ENCODE results near the gene GPC3.
"Not testable (repeated sequence)": the region's sequence is repeated elsewhere in the genome, so short reads cannot be mapped to it uniquely, and the experiment has no call there.

GPC3 gene

DNA sequence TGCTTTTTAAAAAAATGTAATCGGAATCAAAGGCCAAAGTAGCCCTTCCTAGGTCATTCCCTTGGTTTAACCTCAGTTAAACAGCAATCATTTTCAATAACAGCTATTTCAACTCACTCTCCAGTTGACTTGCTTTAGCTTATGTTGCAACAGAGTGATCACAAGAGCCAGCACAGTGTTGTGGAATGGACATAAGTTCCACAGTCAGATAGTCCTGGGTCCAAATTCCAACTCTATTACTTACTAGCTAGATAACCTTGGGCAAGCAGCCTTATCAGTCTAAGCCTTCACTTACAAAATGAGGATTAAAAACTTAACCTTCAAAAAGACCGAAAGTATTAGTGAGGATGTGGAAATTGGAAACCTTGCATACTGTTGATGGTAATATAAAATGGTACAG is 9.2 kb upstream of the GPC3 start:
- FAIRE-seq: no peak

- no peak for FAIRE-seq
Observed at GRCh38 chrX:133992882-133993281, 7.5 kb upstream of the GPC3 start.

DNA sequence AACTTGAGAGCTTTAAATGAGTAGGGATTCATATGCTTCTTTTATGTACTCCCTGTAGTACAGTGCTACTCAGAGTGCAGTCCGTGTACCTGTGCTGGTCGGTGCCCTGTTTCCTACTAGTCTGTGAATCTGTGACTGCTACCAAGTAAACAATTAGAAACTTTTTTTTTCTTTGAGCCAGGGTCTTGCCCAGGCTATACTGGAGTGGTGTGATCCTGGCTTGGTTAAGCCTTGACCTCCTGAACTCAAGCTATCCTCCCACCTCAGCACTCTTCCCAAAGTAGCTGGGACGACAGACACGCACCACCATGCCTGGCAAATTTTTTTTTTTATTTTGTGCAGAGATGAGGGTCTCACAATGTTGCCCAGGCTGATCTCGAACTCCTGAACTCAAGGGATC is 6.4 kb upstream of the GPC3 start:
- no peak for FAIRE-seq

GRCh38 chrX:133991057-133991456 is 5.7 kb upstream of the GPC3 start:
- not testable (repeated sequence) for FAIRE-seq

- no peak for FAIRE-seq
Observed at GRCh38 chrX:133989993-133990392, 4.6 kb upstream of the GPC3 start.

GRCh38 chrX:133989490-133989889 is 4.1 kb upstream of the GPC3 start:
- no peak for FAIRE-seq

DNA sequence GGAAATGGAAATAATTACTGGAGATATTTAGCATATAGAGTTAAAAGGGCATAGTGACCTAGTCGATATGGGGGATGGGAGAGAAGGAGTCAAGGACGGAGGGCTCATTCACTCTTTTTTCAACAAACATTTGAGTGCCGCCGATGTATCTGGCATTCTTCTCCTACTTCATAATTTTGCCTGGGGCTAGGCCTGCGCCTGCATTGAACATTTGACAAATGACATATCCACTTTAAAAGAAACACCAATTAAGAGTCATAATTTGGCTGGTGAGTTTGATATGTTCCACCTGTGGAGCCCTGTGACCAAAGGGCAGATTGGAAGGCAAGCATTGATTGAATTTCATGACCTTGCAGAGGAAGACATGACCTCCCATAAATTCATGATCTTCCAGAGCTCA is 2.6 kb upstream of the GPC3 start:
- no peak for FAIRE-seq

GRCh38 chrX:133987188-133987587 is 1.8 kb upstream of the GPC3 start:
- FAIRE-seq: no peak

GRCh38 chrX:133985967-133986683 is 731 bp upstream of the GPC3 start:
- FAIRE-seq: no peak

DNA sequence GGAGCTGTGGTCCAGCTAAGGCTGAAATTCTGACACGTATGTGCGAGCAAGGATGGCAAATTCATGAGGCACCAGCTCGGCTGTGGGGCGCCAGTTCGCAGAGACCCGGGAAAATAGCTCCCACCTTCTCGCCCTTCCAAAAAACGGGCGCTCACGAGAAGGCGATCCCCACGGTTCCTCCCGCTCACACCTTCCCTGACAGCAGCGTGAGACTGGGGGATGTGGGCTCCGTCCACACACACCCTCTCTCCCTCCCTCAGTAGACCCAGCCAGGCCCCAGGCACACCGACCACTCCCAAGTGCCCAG is 584 bp downstream of the GPC3 start:
- no peak for FAIRE-seq

DNA sequence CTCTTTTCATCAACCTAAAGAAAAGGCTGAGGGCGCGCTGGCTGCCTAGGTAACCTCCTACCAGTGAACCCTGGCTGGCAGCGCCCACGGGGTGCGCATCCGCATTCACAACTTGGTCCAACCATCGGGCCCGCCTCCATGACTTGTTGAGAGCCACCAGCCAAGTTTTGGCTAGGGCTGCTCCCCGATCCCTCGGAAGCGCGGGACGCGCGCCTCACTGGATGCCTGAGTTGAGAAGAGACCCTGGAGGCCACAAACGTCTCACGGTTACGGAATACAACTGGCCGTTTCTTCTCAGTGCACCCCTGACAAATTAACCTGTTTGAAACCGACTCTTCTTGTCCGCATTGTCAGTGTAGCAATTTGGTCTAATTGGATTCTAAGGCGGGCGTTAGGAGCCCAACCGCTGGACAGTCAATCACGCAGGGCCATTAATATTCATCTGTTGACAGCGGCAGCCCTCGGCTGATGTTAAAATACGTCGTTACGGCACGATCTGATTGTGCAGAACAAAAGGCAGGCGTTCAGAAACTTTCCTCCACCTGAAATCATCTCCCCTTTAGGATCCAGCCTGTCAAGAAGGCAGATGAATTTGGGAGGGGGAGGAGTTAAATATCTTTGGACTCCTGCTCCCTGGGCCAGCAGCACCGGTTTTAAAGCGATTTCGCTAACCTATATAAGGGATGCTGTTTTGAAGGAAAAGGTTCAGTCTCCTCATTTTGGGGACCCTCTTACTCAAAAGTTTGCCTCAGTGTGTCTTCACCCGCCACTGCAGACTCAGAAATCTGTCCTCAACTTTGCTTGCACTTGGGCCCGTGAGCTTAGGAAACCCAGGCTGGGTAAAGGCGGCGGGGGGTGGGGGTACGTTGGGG is 1.2 kb downstream of the GPC3 start:
- no peak for FAIRE-seq

- no peak for FAIRE-seq
Observed at GRCh38 chrX:133983256-133983973, 2.0 kb downstream of the GPC3 start.

- no peak for FAIRE-seq
Observed at GRCh38 chrX:133981924-133982323, 3.5 kb downstream of the GPC3 start.

DNA sequence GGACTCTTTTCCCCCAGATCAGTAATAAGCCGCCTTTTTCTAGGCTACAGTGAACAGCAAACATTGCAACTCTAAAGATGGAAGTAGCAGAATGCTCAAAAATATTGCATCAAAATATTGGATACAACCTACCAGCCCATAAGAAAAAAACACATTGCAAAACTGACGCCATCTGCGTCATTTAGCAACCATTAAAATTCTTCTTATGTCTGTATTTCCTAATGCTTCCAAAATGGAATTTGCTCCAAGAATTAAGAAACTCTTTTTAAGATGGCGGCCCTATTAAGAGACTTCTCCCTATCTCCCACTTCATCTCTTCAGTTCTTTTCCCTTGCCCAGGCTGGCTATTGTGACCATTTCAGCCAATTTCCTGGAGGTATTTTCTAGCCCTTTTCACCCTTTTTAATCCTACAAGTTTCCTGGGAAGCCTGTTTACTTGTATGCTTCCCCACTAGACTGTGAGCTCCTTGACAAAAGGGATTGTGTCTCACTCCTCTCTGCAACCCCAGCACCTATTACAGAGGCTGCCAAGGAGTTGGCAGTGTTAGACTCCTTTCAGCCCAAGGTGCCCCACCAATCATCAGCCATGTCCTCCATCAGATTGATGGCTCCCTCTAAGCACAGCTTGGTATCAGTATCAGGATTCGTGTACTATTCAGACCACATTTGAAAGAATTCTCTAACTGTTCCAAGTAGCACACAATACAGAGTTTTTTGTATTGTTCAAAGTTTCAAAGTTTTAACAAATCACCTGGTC is 4.4 kb downstream of the GPC3 start:
- FAIRE-seq: no peak

DNA sequence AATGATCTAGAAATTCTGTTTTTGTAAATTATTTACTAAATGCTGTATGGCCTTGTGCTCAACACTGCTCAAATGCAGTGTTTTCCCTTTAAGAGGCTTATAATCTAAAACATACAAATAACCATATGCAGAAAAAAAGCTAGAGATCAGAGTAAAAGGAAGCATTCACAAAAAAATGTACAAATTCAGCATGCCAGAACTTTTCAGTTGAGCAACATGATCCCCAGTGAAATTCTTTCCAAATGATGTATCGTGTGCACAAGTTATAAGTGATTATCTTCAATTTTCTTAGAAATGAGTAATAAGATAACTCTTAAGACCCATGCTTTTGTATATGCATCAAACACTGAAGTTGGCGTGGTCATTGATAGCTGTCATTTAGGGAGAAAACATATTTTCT is 5.0 kb downstream of the GPC3 start:
- FAIRE-seq: no peak

GRCh38 chrX:133979641-133980230 is 5.7 kb downstream of the GPC3 start:
- no peak for FAIRE-seq

GRCh38 chrX:133973704-133974103 is 11.7 kb downstream of the GPC3 start:
- no peak for FAIRE-seq

- FAIRE-seq: no peak
Observed at GRCh38 chrX:133972916-133973315, 12.5 kb downstream of the GPC3 start.

- FAIRE-seq: no peak
Observed at GRCh38 chrX:133971586-133971985, 13.8 kb downstream of the GPC3 start.

- no peak for FAIRE-seq
Observed at GRCh38 chrX:133970076-133970475, 15.3 kb downstream of the GPC3 start.

- FAIRE-seq: no peak
Observed at GRCh38 chrX:133969191-133969590, 16.2 kb downstream of the GPC3 start.

GRCh38 chrX:133968109-133968508 is 17.3 kb downstream of the GPC3 start:
- FAIRE-seq: no peak

GRCh38 chrX:133966199-133966598 is 19.2 kb downstream of the GPC3 start:
- no peak for FAIRE-seq

Data from colon (tissue), 2 donors.